Nephron progenitor cell (in vitro differentiated cells): ENCODE measurements around the gene COL5A3.
"Not testable (repeated sequence)": the region's sequence is repeated elsewhere in the genome, so short reads cannot be mapped to it uniquely, and the experiment has no call there.

Experiments used
- DNase-seq: peaks from one replicate; pipeline ENCODE4 v3.0.0; 2021
- H3K27ac Mint-ChIP-seq: 2 replicates; pipeline ENCODE4 v1.8.0; 2021; ENCODE audit warnings: mild to moderate bottlenecking, moderate library complexity, mixed read lengths
- H3K27me3 Mint-ChIP-seq: 2 replicates; pipeline ENCODE4 v1.8.0; 2021; ENCODE audit warnings: mild to moderate bottlenecking, low read depth, mixed read lengths; ENCODE audit not compliant: poor library complexity
- H3K36me3 Mint-ChIP-seq: 2 replicates; pipeline ENCODE4 v1.8.0; 2021; ENCODE audit warnings: low read depth, mixed read lengths
- H3K4me1 Mint-ChIP-seq: 2 replicates; pipeline ENCODE4 v1.8.0; 2021; ENCODE audit warnings: mixed read lengths
- H3K4me3 Mint-ChIP-seq: 2 replicates; pipeline ENCODE4 v1.8.0; 2021; ENCODE audit warnings: mild to moderate bottlenecking, moderate library complexity, mixed read lengths
- H3K9me3 Mint-ChIP-seq: 2 replicates; pipeline ENCODE4 v1.8.0; 2021; ENCODE audit warnings: mild to moderate bottlenecking, moderate library complexity, mixed read lengths
- CTCF ChIP-seq: fragments of 200-600 bp; sonication (generic); IDR thresholded peaks from 2 replicates; pipeline ENCODE4 v1.5.0; 2021; ENCODE audit warnings: antibody characterized with exemption

COL5A3 gene

GRCh38 chr19:10027158-10027997 is 17.1 kb upstream of the COL5A3 start:
- no peaks in the 10 kb centered on the region for H3K9me3 Mint-ChIP-seq
- no peaks in the 10 kb centered on the region for H3K36me3 Mint-ChIP-seq
- H3K4me3 Mint-ChIP-seq = no peak overlapping the region
- peaks cover 4% of the 10 kb centered on the region for H3K4me1 Mint-ChIP-seq
- peaks cover 26% of the 10 kb centered on the region for H3K27me3 Mint-ChIP-seq
- DNase-seq = peak; percentile 99
- peak; percentile 91 for TF ChIP-seq CTCF
- H3K27ac Mint-ChIP-seq = no peak overlapping the region

GRCh38 chr19:10026744-10027143 is 16.4 kb upstream of the COL5A3 start:
- Mint-ChIP-seq H3K9me3 (no peaks in the 10 kb centered on the region), H3K36me3 (no peaks in the 10 kb centered on the region), H3K27ac (no peak overlapping the region), H3K4me1 (no peaks in the 10 kb centered on the region), H3K4me3 (no peak overlapping the region), H3K27me3 (peaks cover 28% of the 10 kb centered on the region)
- TF ChIP-seq CTCF = no peak
- DNase-seq = no peak

GRCh38 chr19:10023096-10023495 is 12.8 kb upstream of the COL5A3 start:
- H3K4me1 Mint-ChIP-seq, H3K27ac Mint-ChIP-seq, H3K4me3 Mint-ChIP-seq, DNase-seq, H3K9me3 Mint-ChIP-seq, H3K36me3 Mint-ChIP-seq: not testable (repeated sequence)
- peaks cover 45% of the 10 kb centered on the region for H3K27me3 Mint-ChIP-seq

- no peaks in the 10 kb centered on the region for H3K4me1 Mint-ChIP-seq
- H3K27ac Mint-ChIP-seq = no peak overlapping the region
- DNase-seq = no peak
- H3K27me3 Mint-ChIP-seq = peaks cover 39% of the 10 kb centered on the region
- no peak for TF ChIP-seq CTCF
- no peaks in the 10 kb centered on the region for H3K9me3 Mint-ChIP-seq
- no peak overlapping the region for H3K4me3 Mint-ChIP-seq
- H3K36me3 Mint-ChIP-seq = no peaks in the 10 kb centered on the region
These were observed 11.6 kb upstream of the COL5A3 start for GRCh38 chr19:10021863-10022262.

GRCh38 chr19:10021446-10021845 is 11.1 kb upstream of the COL5A3 start:
- no peak for TF ChIP-seq CTCF
- Mint-ChIP-seq H3K4me1 (no peaks in the 10 kb centered on the region), H3K27me3 (peaks cover 37% of the 10 kb centered on the region), H3K9me3 (no peaks in the 10 kb centered on the region), H3K4me3 (no peak overlapping the region), H3K27ac (no peak overlapping the region), H3K36me3 (no peaks in the 10 kb centered on the region)
- no peak for DNase-seq

GRCh38 chr19:10020851-10021250 is 10.5 kb upstream of the COL5A3 start:
- Mint-ChIP-seq H3K27ac (no peak overlapping the region), H3K27me3 (peaks cover 34% of the 10 kb centered on the region), H3K9me3 (no peaks in the 10 kb centered on the region), H3K4me1 (no peaks in the 10 kb centered on the region), H3K4me3 (no peak overlapping the region), H3K36me3 (no peaks in the 10 kb centered on the region)
- TF ChIP-seq CTCF = no peak
- DNase-seq = no peak
